SK-N-SH treated with all-trans-retinoic acid at 6 μM for 48 hours (cell line): ENCODE results near the gene PSAP.

Experiments
- ATAC-seq: fragments of 200-7000 bp; cut with Tn5 transposase; 3 replicates; pipeline ENCODE4 v1.9.1; 2020; ENCODE audit warnings: mild to moderate bottlenecking, moderate library complexity
- ARNTL ChIP-seq: fragments of 450-650 bp; formaldehyde crosslinking; IDR thresholded peaks from 2 replicates; pipeline ENCODE4 v1.5.0; 2020; ENCODE audit warnings: low read depth, mild to moderate bottlenecking, moderate library complexity, borderline replicate concordance
- BACH2 ChIP-seq: fragments of 250-450 bp; sonication (Bioruptor Pico); IDR thresholded peaks from 2 replicates; pipeline ENCODE4 v1.9.0; 2021; ENCODE audit warnings: mild to moderate bottlenecking, borderline replicate concordance
- CREB5 ChIP-seq: fragments of 250-450 bp; sonication (Bioruptor Pico); IDR thresholded peaks from 2 replicates; pipeline ENCODE4 v1.5.1; 2020; ENCODE audit warnings: low read depth, mild to moderate bottlenecking, moderate library complexity
- CSDC2 ChIP-seq: fragments of 250-450 bp; sonication (Bioruptor Pico); IDR thresholded peaks from 2 replicates; pipeline ENCODE4 v1.5.0; 2020; ENCODE audit warnings: mild to moderate bottlenecking, moderate library complexity
- CSRNP3 ChIP-seq: fragments of 250-450 bp; sonication (Bioruptor Pico); IDR thresholded peaks from 2 replicates; pipeline ENCODE4 v1.5.1; 2021; ENCODE audit warnings: mild to moderate bottlenecking, moderate library complexity
- GLIS3 ChIP-seq: fragments of 250-450 bp; sonication (Bioruptor Pico); IDR thresholded peaks from 2 replicates; pipeline ENCODE4 v1.5.0; 2020; ENCODE audit warnings: mild to moderate bottlenecking, moderate library complexity
- ISL1 ChIP-seq: fragments of 250-450 bp; sonication (Bioruptor Pico); IDR thresholded peaks from 2 replicates; pipeline ENCODE4 v2.1.2; 2022; ENCODE audit warnings: mild to moderate bottlenecking, moderate library complexity
- POU6F1 ChIP-seq: fragments of 250-450 bp; sonication (Bioruptor Pico); IDR thresholded peaks from 2 replicates; pipeline ENCODE4 v1.8.0; 2021; ENCODE audit warnings: low read depth, mild to moderate bottlenecking, moderate library complexity, borderline replicate concordance
- PPARA ChIP-seq: fragments of 250-450 bp; sonication (Bioruptor Pico); IDR thresholded peaks from 2 replicates; pipeline ENCODE4 v1.5.0; 2020; ENCODE audit warnings: mild to moderate bottlenecking, borderline replicate concordance
- RARB ChIP-seq: fragments of 250-450 bp; sonication (Bioruptor Pico); IDR thresholded peaks from 2 replicates; pipeline ENCODE4 v1.8.0; 2021; ENCODE audit warnings: mild to moderate bottlenecking, moderate library complexity
- SNAI2 ChIP-seq: fragments of 250-450 bp; sonication (Bioruptor Pico); IDR thresholded peaks from 2 replicates; pipeline ENCODE4 v1.5.0; 2020; ENCODE audit warnings: mild to moderate bottlenecking, moderate library complexity
- TCF4 ChIP-seq: fragments of 250-450 bp; sonication (Bioruptor Pico); IDR thresholded peaks from 2 replicates; pipeline ENCODE4 v1.8.0; 2021; ENCODE audit warnings: mild to moderate bottlenecking, moderate library complexity, borderline replicate concordance
- TSHZ2 ChIP-seq: fragments of 250-450 bp; sonication (Bioruptor Pico); IDR thresholded peaks from 2 replicates; pipeline ENCODE4 v1.5.0; 2020; ENCODE audit warnings: mild to moderate bottlenecking, moderate library complexity
- ZC3H10 ChIP-seq: fragments of 250-450 bp; sonication (Bioruptor Pico); IDR thresholded peaks from 2 replicates; pipeline ENCODE4 v1.5.1; 2021; ENCODE audit warnings: mild to moderate bottlenecking, moderate library complexity
- ZFP30 ChIP-seq: fragments of 450-650 bp; formaldehyde crosslinking; IDR thresholded peaks from 2 replicates; pipeline ENCODE4 v1.5.0; 2022; ENCODE audit warnings: mild to moderate bottlenecking, moderate library complexity
- ZNF565 ChIP-seq: fragments of 450-650 bp; formaldehyde crosslinking; conservative IDR thresholded peaks from 2 replicates; pipeline ENCODE4 v1.5.0; 2020; ENCODE audit warnings: low read depth, mild to moderate bottlenecking, moderate library complexity
- ZNF70 ChIP-seq: fragments of 450-650 bp; formaldehyde crosslinking; IDR thresholded peaks from 2 replicates; pipeline ENCODE4 v1.5.0; 2020; ENCODE audit warnings: mild to moderate bottlenecking, moderate library complexity
- ZNF8 ChIP-seq: fragments of 450-650 bp; formaldehyde crosslinking; IDR thresholded peaks from 2 replicates; pipeline ENCODE4 v1.5.0; 2020; ENCODE audit warnings: mild to moderate bottlenecking, moderate library complexity

PSAP gene

GRCh38 chr10:71778071-71778825 lies 72.8 kb downstream of the PSAP start:
- ATAC-seq, result no peak
- TF ChIP-seq RARB (CRISPR knock-in tag) (no peak), BACH2 (no peak), CSDC2 (no peak), SNAI2 (CRISPR knock-in tag) (no peak), TSHZ2 (CRISPR knock-in tag) (no peak), POU6F1 (CRISPR knock-in tag) (no peak), ISL1 (no peak), CREB5 (no peak), ARNTL (CRISPR knock-in tag) (no peak), ZNF565 (no peak), ZFP30 (no peak), ZC3H10 (CRISPR knock-in tag) (no peak), PPARA (CRISPR knock-in tag) (no peak), GLIS3 (no peak)
- TF ChIP-seq, all 23 proteins: peak for 0

- ATAC-seq, result no peak
- TF ChIP-seq CSRNP3 (CRISPR knock-in tag) (no peak), ZNF70 (no peak), ZFP30 (no peak), ZNF8 (CRISPR knock-in tag) (no peak), RARB (CRISPR knock-in tag) (no peak), SNAI2 (CRISPR knock-in tag) (no peak), TSHZ2 (CRISPR knock-in tag) (no peak)
- TF ChIP-seq, all 23 proteins: peak for 0
These were observed 73.7 kb downstream of the PSAP start for GRCh38 chr10:71777213-71777985.

GRCh38 chr10:71776481-71776925 lies 74.5 kb downstream of the PSAP start:
- no peak for ATAC-seq
- no peak for TF ChIP-seq CREB5
- no peak for TF ChIP-seq ZC3H10 (CRISPR knock-in tag)
- TF ChIP-seq CSRNP3 (CRISPR knock-in tag), result no peak
- no peak for TF ChIP-seq SNAI2 (CRISPR knock-in tag)
- TF ChIP-seq CSDC2, result no peak
- no peak for TF ChIP-seq ZNF8 (CRISPR knock-in tag)
- TF ChIP-seq TCF4 (CRISPR knock-in tag), result no peak
- TF ChIP-seq BACH2, result no peak
- no peak for TF ChIP-seq POU6F1 (CRISPR knock-in tag)
- no peak for TF ChIP-seq ISL1
- TF ChIP-seq ZNF70, result no peak
